Measurements from ENCODE around the gene TMOD2. TPM values are rescaled to one million over a fixed set of nuclear protein-coding genes. Genes with fewer than 3 reads are reported as not detected.

TMOD2 gene
- polyA plus RNA-seq, 3 donors, result 5.8 to 12.7 (median 6.2) TPM

- H3K36me3 Mint-ChIP-seq, result peaks cover 69 to 75% of the 10 kb centered on the region in 2 donors
- peaks cover 5% of the 10 kb centered on the region for H4K20me1 ChIP-seq (ENCODE audit: insufficient read depth, low read length)
- no peak for DNase-seq
- WGBS (ENCODE audit: insufficient coverage), result 62% methylated on average over 2 of the region's 2 CpGs
- peaks cover 5% of the 10 kb centered on the region for H3K4me1 Mint-ChIP-seq
- H3K27me3 Mint-ChIP-seq (ENCODE audit: low read depth in 3 of 3), result peaks cover 0 to 2% (median 0%) of the 10 kb centered on the region in 3 donors
- H3K9me3 Mint-ChIP-seq, result peaks cover 0 to 8% (median 4%) of the 10 kb centered on the region in 7 donors
- no peaks in the 10 kb centered on the region for H3K27me3 ChIP-seq (ENCODE audit: control insufficient read depth in 2 of 2, insufficient read depth in 2 of 2, low read length in 2 of 2)
- peaks cover 61 to 80% of the 10 kb centered on the region in 2 donors for H3K36me3 ChIP-seq (replicated peaks in 1 of 2; ENCODE audit: control insufficient read depth in 1 of 2, insufficient read depth in 2 of 2, low read length in 2 of 2)
- H3K9ac ChIP-seq (ENCODE audit: insufficient read depth, low read length, poor library complexity, severe bottlenecking), result no peak overlapping the region
- H3K27ac Mint-ChIP-seq, result no peak overlapping the region
- H3K4me2 ChIP-seq (replicated peaks; ENCODE audit: extremely low read depth, low read length, poor library complexity, severe bottlenecking), result no peak overlapping the region
- H3K79me2 ChIP-seq (ENCODE audit: insufficient read depth, low read length), result no peaks in the 10 kb centered on the region
- H3K4me3 ChIP-seq (replicated peaks in 1 of 3; ENCODE audit: low read depth in 2 of 3, low read length in 3 of 3), result no peak overlapping the region
- peaks cover 0 to 3% of the 10 kb centered on the region in 2 donors for H3K4me1 ChIP-seq (ENCODE audit: control insufficient read depth in 1 of 2, insufficient read depth in 2 of 2, low read length in 2 of 2)
- TF ChIP-seq, protein P1, sequence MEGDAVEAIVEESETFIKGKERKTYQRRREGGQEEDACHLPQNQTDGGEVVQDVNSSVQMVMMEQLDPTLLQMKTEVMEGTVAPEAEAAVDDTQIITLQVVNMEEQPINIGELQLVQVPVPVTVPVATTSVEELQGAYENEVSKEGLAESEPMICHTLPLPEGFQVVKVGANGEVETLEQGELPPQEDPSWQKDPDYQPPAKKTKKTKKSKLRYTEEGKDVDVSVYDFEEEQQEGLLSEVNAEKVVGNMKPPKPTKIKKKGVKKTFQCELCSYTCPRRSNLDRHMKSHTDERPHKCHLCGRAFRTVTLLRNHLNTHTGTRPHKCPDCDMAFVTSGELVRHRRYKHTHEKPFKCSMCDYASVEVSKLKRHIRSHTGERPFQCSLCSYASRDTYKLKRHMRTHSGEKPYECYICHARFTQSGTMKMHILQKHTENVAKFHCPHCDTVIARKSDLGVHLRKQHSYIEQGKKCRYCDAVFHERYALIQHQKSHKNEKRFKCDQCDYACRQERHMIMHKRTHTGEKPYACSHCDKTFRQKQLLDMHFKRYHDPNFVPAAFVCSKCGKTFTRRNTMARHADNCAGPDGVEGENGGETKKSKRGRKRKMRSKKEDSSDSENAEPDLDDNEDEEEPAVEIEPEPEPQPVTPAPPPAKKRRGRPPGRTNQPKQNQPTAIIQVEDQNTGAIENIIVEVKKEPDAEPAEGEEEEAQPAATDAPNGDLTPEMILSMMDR (IDR thresholded peaks at IDR 0.05), result no peak
- H3K27ac ChIP-seq (ENCODE audit: low read depth in 1 of 2, low read length in 2 of 2), result no peak overlapping the region
- no peaks in the 10 kb centered on the region for H3K9me3 ChIP-seq (replicated peaks in 1 of 2; ENCODE audit: control insufficient read depth in 1 of 2, insufficient read depth in 1 of 2, low read length in 2 of 2)
- intact Hi-C loops (cut with micrococcal nuclease), result no loop called here
- no peak overlapping the region for H3K4me3 Mint-ChIP-seq
- no peak overlapping the region for H2AFZ ChIP-seq (ENCODE audit: insufficient read depth, low read depth, low read length, poor library complexity, severe bottlenecking)
These were observed 30.1 kb downstream of the TMOD2 start for GRCh38 chr15:51781506-51781905.

DNA sequence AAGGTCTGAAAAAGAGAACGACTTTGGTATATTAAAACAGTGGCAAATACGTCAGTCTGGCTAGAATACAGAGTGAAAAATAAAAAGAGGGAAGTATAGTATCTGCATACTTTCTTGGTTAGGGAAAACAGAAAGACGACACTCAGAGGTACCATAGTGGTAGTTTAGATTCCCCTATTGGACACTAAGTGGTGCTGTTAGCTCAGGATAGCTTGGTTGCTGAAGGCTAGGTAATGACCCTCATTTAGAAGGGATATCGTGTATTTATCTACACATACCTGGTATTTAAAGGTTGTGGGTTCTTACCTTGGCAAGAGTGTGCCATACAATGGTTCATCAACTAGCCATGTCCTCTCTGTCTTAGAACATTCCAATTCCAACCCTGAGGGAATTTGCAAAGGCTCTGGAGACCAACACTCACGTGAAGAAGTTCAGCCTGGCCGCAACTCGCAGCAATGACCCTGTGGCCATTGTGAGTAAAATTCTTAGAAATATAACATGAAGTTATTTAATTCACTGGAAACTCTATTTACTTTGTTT lies 31.0 kb downstream of the TMOD2 start:
- H3K27ac ChIP-seq (ENCODE audit: low read depth in 1 of 2, low read length in 2 of 2), result no peak overlapping the region
- intact Hi-C loops (cut with micrococcal nuclease), result no loop called here
- H3K79me2 ChIP-seq (ENCODE audit: insufficient read depth, low read length), result no peaks in the 10 kb centered on the region
- H3K27me3 Mint-ChIP-seq (ENCODE audit: low read depth in 3 of 3), result peaks cover 0 to 2% (median 0%) of the 10 kb centered on the region in 3 donors
- peaks cover 67 to 85% of the 10 kb centered on the region in 2 donors for H3K36me3 ChIP-seq (replicated peaks in 1 of 2; ENCODE audit: control insufficient read depth in 1 of 2, insufficient read depth in 2 of 2, low read length in 2 of 2)
- peaks cover 77 to 82% of the 10 kb centered on the region in 2 donors for H3K36me3 Mint-ChIP-seq
- DNase-seq, result no peak
- H3K4me2 ChIP-seq (replicated peaks; ENCODE audit: extremely low read depth, low read length, poor library complexity, severe bottlenecking), result no peak overlapping the region
- H2AFZ ChIP-seq (ENCODE audit: insufficient read depth, low read depth, low read length, poor library complexity, severe bottlenecking), result no peak overlapping the region
- no peaks in the 10 kb centered on the region for H3K9me3 ChIP-seq (replicated peaks in 1 of 2; ENCODE audit: control insufficient read depth in 1 of 2, insufficient read depth in 1 of 2, low read length in 2 of 2)
- H3K27ac Mint-ChIP-seq, result no peak overlapping the region
- H3K27me3 ChIP-seq (ENCODE audit: control insufficient read depth in 2 of 2, insufficient read depth in 2 of 2, low read length in 2 of 2), result no peaks in the 10 kb centered on the region
- H4K20me1 ChIP-seq (ENCODE audit: insufficient read depth, low read length), result peaks cover 1% of the 10 kb centered on the region
- TF ChIP-seq, protein P1 (IDR thresholded peaks at IDR 0.05), result no peak
- peaks cover 0 to 14% (median 6%) of the 10 kb centered on the region in 7 donors for H3K9me3 Mint-ChIP-seq
- 75% methylated on average over 2 of the region's 7 CpGs for WGBS (ENCODE audit: insufficient coverage)
- H3K4me1 Mint-ChIP-seq, result no peaks in the 10 kb centered on the region
- H3K4me3 ChIP-seq (replicated peaks in 1 of 3; ENCODE audit: low read depth in 2 of 3, low read length in 3 of 3), result no peak overlapping the region
- H3K4me1 ChIP-seq (ENCODE audit: control insufficient read depth in 1 of 2, insufficient read depth in 2 of 2, low read length in 2 of 2), result no peaks in the 10 kb centered on the region
- H3K4me3 Mint-ChIP-seq, result no peak overlapping the region
- H3K9ac ChIP-seq (ENCODE audit: insufficient read depth, low read length, poor library complexity, severe bottlenecking), result no peak overlapping the region

Measured in CD14-positive monocyte (primary cell).